Measurements from ENCODE around the gene MRC2. TPM values are rescaled to one million over a fixed set of nuclear protein-coding genes. Genes with fewer than 3 reads are reported as not detected.

MRC2 gene
- total RNA-seq, 1 experiment from 2014 or later: 215 TPM

GRCh38 chr17:62724398-62725146 is 97.1 kb downstream of the MRC2 start:
- DNase-seq (ENCODE audit: low read depth): no peak
- in situ Hi-C loops (cut with HindIII; ENCODE audit: low pct_unique_long_range_greater_than_20kb, low sequenced_read_pairs): no loop called here

GRCh38 chr17:62725791-62726249 is 98.3 kb downstream of the MRC2 start:
- in situ Hi-C loops (cut with HindIII; ENCODE audit: low pct_unique_long_range_greater_than_20kb, low sequenced_read_pairs): no loop called here
- peak; percentile 66 for DNase-seq (ENCODE audit: low read depth)

GRCh38 chr17:62727916-62728672 is 100.6 kb downstream of the MRC2 start:
- in situ Hi-C loops (cut with HindIII; ENCODE audit: low pct_unique_long_range_greater_than_20kb, low sequenced_read_pairs): no loop called here
- no peak for DNase-seq (ENCODE audit: low read depth)

- in situ Hi-C loops (cut with HindIII; ENCODE audit: low pct_unique_long_range_greater_than_20kb, low sequenced_read_pairs): no loop called here
- DNase-seq (ENCODE audit: low read depth): no peak
Observed at GRCh38 chr17:62732125-62732524, 104.7 kb downstream of the MRC2 start.

GRCh38 chr17:62735044-62735651 is 107.7 kb downstream of the MRC2 start:
- in situ Hi-C loops (cut with HindIII; ENCODE audit: low pct_unique_long_range_greater_than_20kb, low sequenced_read_pairs): no loop called here
- no peak for DNase-seq (ENCODE audit: low read depth)

- no peak for DNase-seq (ENCODE audit: low read depth)
- in situ Hi-C loops (cut with HindIII; ENCODE audit: low pct_unique_long_range_greater_than_20kb, low sequenced_read_pairs): no loop called here
Observed at GRCh38 chr17:62737513-62737912, 110.0 kb downstream of the MRC2 start.

GRCh38 chr17:62738281-62738680 is 110.8 kb downstream of the MRC2 start:
- in situ Hi-C loops (cut with HindIII; ENCODE audit: low pct_unique_long_range_greater_than_20kb, low sequenced_read_pairs): no loop called here
- DNase-seq (ENCODE audit: low read depth): no peak

GRCh38 chr17:62739645-62740388 is 112.3 kb downstream of the MRC2 start:
- in situ Hi-C loops (cut with HindIII; ENCODE audit: low pct_unique_long_range_greater_than_20kb, low sequenced_read_pairs): no loop called here
- DNase-seq (ENCODE audit: low read depth): no peak

- in situ Hi-C loops (cut with HindIII; ENCODE audit: low pct_unique_long_range_greater_than_20kb, low sequenced_read_pairs): no loop called here
- no peak for DNase-seq (ENCODE audit: low read depth)
Observed at GRCh38 chr17:62741290-62741689, 113.8 kb downstream of the MRC2 start.

Other genes starting within 250 kb of the MRC2 start
- gene EFCAB3, start 247.1 kb upstream of the MRC2 start, total RNA-seq (2014; rRNA removed; shearing (Covaris generic); ENCODE audit: low replicate concordance): not detected in 2 replicates
- gene METTL2A, start 203.8 kb upstream of the MRC2 start, total RNA-seq (2014; rRNA removed; shearing (Covaris generic); ENCODE audit: low replicate concordance): 16.3 and 31.2 TPM in 2 replicates
- 16.8 and 49.4 TPM in 2 replicates for gene TLK2, start 148.8 kb upstream of the MRC2 start, total RNA-seq (2014; rRNA removed; shearing (Covaris generic); ENCODE audit: low replicate concordance)
- gene MARCHF10, start 180.6 kb downstream of the MRC2 start, total RNA-seq (2014; rRNA removed; shearing (Covaris generic); ENCODE audit: low replicate concordance): not detected in 2 replicates

All from Caki2 (cell line).